ENCODE measurements around the gene TMEM252.

DNA sequence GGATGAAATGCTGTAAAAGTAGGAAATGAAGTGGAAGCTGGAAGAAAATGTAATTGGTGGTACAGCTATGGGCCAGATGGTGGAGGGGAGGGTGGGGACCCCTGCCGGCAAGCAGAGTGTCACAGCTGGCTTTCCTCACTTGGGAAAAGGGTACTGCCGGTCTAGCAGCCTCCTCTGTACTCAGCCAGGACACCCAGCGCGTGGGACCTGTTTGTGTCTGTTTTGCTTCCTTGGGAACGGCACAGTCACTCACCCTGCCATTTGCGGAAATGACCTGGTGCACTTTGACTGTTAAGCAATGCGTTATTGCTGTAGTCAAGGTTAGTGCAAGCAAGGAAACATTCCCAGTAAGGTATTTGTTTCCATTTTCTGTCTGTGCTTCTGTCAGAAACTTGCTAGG, 10.1 kb downstream of the TMEM252 start:
- TF ChIP-seq EZH2phosphoT487 (IDR thresholded peaks at IDR 0.05; ENCODE audit: borderline replicate concordance, low read depth, low read length) = no peak
- TF ChIP-seq, protein P1, sequence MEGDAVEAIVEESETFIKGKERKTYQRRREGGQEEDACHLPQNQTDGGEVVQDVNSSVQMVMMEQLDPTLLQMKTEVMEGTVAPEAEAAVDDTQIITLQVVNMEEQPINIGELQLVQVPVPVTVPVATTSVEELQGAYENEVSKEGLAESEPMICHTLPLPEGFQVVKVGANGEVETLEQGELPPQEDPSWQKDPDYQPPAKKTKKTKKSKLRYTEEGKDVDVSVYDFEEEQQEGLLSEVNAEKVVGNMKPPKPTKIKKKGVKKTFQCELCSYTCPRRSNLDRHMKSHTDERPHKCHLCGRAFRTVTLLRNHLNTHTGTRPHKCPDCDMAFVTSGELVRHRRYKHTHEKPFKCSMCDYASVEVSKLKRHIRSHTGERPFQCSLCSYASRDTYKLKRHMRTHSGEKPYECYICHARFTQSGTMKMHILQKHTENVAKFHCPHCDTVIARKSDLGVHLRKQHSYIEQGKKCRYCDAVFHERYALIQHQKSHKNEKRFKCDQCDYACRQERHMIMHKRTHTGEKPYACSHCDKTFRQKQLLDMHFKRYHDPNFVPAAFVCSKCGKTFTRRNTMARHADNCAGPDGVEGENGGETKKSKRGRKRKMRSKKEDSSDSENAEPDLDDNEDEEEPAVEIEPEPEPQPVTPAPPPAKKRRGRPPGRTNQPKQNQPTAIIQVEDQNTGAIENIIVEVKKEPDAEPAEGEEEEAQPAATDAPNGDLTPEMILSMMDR (conservative IDR thresholded peaks at IDR 0.05; ENCODE audit: low read length) = no peak
